Transverse colon (tissue), 4 donors: ENCODE data around the gene SYNJ1.

Experiments used
- CTCF ChIP-seq, 5 experiments: fragments of 200-600 bp in 3 of 5; fragments of 450-650 bp in 2 of 5; sonication (generic) in 3 of 5; IDR thresholded peaks; 1 replicate in 2 of 5; 2 replicates in 3 of 5; pipeline ENCODE4 v1.5.1; 2016 to 2017; ENCODE audit warnings: antibody characterized with exemption in 5 of 5, inconsistent platforms in 3 of 5, mild to moderate bottlenecking in 2 of 5, moderate library complexity in 1 of 5
- EP300 ChIP-seq: sonication (generic); formaldehyde crosslinking; IDR thresholded peaks from one replicate; pipeline ENCODE4 v1.6.1; 2017; ENCODE audit warnings: antibody characterized with exemption, low read depth
- POLR2A ChIP-seq: fragments of 450-650 bp; IDR thresholded peaks from one replicate; pipeline ENCODE4 v1.6.1; 2016; ENCODE audit warnings: antibody characterized with exemption, mild to moderate bottlenecking, moderate library complexity
- POLR2AphosphoS5 ChIP-seq, 3 donors: sonication (generic); formaldehyde crosslinking; IDR thresholded peaks; one replicate each; pipeline ENCODE4 v1.6.1; 2016; ENCODE audit warnings: antibody characterized with exemption in 3 of 3

GRCh38 chr21:32593690-32594089 is 134.1 kb downstream of the SYNJ1 start:
- no peak for TF ChIP-seq CTCF (IDR thresholded peaks at IDR 0.05)
- TF ChIP-seq POLR2A, result no peak
- TF ChIP-seq POLR2AphosphoS5 (IDR thresholded peaks at IDR 0.05), result no peak
- TF ChIP-seq EP300, result no peak
